GM12872 (cell line): Measurements from ENCODE around the gene PRLR.

Experiments
- CTCF ChIP-seq: IDR thresholded peaks from 3 replicates; pipeline ENCODE4 v1.5.1; 2011; ENCODE audit warnings: low read depth, mild to moderate bottlenecking, low read length, moderate library complexity; ENCODE audit not compliant: insufficient read depth

The PRLR gene

GRCh38 chr5:35133186-35133585 is 97.1 kb downstream of the PRLR start:
- no peak for TF ChIP-seq CTCF

GRCh38 chr5:35131723-35132122 is 98.6 kb downstream of the PRLR start:
- TF ChIP-seq CTCF: no peak

- no peak for TF ChIP-seq CTCF
These were observed 100.3 kb downstream of the PRLR start for GRCh38 chr5:35129921-35130485.

- TF ChIP-seq CTCF: no peak
These were observed 101.0 kb downstream of the PRLR start for GRCh38 chr5:35129276-35129675.

GRCh38 chr5:35127006-35127405 is 103.3 kb downstream of the PRLR start:
- TF ChIP-seq CTCF: no peak

- TF ChIP-seq CTCF: no peak
These were observed 104.5 kb downstream of the PRLR start for GRCh38 chr5:35125746-35126145.

- TF ChIP-seq CTCF: no peak
These were observed 105.4 kb downstream of the PRLR start for GRCh38 chr5:35124932-35125331.
